ENCODE data around the gene SNCG. TPM values are rescaled to one million over a fixed set of nuclear protein-coding genes. Genes with fewer than 3 reads are reported as not detected.
A peak's percentile ranks its signal among the peaks of the same experiment; 100 is the strongest.

Gene SNCG
- total RNA-seq, 1 experiment from 2014 or later = 26.7 TPM

DNA sequence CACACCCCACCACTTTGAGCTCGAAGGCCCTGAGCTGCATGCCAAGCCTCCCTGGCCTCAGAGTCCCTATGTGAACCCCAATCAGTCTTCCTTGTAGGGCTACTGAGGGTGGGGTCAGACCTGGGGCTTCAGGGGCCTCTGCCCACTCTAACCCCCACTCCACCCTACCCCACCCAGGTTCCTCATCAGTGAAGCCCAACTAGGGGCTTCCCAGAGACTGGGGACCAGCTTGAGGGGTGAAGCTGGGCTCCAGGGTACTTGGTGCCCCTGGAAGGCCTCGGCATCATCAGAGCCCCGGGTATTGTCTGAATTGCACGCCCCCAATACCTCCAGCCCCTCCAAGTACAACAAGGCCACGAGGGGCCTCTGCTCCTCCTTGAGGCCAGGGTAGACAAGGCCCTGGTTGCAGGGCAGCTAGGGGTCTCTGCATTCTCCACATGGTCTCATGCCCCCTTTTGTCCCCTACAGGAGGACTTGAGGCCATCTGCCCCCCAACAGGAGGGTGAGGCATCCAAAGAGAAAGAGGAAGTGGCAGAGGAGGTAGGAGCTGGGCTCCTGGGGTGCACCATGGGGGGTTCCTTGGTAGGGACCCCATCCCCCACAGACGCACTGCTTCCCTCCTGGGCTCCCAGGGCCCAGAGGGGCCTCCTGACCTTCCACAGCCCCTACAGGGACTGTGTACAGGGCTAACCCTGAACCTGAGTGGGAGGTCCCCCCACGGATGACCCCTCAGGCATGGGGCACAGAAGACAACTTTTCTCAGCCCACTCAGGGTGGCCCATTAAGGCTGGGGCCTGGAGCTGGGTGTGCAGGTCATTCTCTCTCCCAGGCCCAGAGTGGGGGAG is 4.0 kb downstream of the SNCG start:
- DNase-seq = peak; percentile 31
- Histone ChIP-seq H3K36me3 (replicated peaks; ENCODE audit: control insufficient read depth, insufficient read depth, low read length) (no peaks in the 10 kb centered on the region), H3K27me3 (ENCODE audit: control insufficient read depth, insufficient read depth, low read length) (no peaks in the 10 kb centered on the region), H3K4me3 (ENCODE audit: insufficient read depth, low read depth, low read length) (no peak overlapping the region)

DNA sequence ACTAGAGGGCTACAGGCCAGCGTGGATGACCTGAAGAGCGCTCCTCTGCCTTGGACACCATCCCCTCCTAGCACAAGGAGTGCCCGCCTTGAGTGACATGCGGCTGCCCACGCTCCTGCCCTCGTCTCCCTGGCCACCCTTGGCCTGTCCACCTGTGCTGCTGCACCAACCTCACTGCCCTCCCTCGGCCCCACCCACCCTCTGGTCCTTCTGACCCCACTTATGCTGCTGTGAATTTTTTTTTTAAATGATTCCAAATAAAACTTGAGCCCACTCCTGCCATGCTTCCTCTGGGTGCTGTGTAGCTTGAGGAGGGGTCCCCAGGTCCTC is 4.5 kb downstream of the SNCG start:
- no peaks in the 10 kb centered on the region for H3K36me3 ChIP-seq (replicated peaks; ENCODE audit: control insufficient read depth, insufficient read depth, low read length)
- no peak overlapping the region for H3K4me3 ChIP-seq (ENCODE audit: insufficient read depth, low read depth, low read length)
- no peaks in the 10 kb centered on the region for H3K27me3 ChIP-seq (ENCODE audit: control insufficient read depth, insufficient read depth, low read length)
- no peak for DNase-seq

DNA sequence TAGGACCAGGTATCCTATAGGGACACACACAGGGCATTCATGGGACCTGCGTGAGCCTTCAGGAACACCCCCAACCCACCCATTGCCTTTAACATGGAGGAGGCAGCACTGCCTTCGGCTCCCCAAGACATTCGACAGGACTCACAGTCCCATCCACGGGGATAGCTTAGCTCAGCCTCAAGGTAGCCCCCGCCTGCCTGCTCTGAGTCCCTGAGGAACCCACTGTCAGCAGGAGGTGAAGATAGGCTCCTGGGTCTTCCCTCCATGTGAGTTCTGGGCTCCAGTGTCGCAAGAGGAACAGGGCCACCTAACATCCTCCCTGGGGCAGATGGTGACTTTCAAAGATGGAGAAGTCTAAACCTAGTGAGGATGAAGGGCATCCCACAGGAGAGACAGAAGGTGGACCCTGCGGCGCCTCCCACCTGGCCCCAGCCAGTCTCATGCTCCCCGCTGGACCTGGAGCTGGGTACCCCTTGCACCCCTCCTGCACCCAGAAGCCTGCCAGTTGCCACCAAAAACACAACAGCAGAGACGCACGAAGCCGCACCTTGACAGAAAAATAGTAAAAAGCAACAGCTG is 5.0 kb downstream of the SNCG start:
- DNase-seq = no peak
- H3K4me3 ChIP-seq (ENCODE audit: insufficient read depth, low read depth, low read length) = no peak overlapping the region
- no peaks in the 10 kb centered on the region for H3K36me3 ChIP-seq (replicated peaks; ENCODE audit: control insufficient read depth, insufficient read depth, low read length)

DNA sequence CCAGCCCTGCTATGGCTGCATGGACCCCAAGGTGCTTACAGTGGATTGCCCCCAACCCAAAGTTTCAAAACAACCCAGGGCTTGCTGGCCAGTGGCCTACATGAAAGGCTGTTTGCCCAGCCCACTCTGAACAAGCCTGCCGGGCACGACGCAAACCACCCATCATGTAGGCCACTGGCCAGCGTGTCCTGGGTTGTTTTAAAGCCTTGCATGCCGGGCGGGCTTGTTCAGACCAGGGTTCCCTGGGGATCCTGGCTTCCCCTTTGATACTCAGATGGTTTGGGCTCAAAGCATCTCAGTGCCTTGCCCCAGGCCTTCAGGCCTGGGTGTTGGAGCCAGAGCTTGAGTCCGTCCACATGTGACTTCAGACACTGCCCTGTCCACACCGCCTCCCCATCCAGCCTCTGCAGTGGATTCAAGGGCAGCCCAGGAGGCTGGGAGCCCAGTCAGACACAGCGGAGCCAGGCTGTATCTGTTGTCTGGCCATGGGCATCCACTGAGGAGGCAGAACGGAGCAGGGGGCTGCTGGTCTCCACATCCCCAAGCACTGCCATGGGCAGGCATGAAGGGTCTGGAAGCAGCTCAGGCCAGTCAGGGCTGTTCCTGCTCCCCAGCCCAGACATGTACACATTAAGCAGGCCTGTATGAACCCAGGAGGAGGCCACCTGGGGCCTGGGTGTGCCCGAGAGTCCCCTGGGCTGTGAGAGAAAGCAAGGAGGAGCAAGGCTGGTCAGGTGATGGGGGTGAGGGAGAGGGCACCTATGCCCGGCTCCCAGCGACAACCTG is 5.9 kb downstream of the SNCG start:
- Histone ChIP-seq H3K36me3 (replicated peaks; ENCODE audit: control insufficient read depth, insufficient read depth, low read length) (no peaks in the 10 kb centered on the region), H3K4me3 (ENCODE audit: insufficient read depth, low read depth, low read length) (no peak overlapping the region), H3K27me3 (ENCODE audit: control insufficient read depth, insufficient read depth, low read length) (no peaks in the 10 kb centered on the region)
- DNase-seq = peak; percentile 43

More for the DNA sequence above, 5.0 kb downstream of the SNCG start:
- no peaks in the 10 kb centered on the region for H3K27me3 ChIP-seq (ENCODE audit: control insufficient read depth, insufficient read depth, low read length)

DNA sequence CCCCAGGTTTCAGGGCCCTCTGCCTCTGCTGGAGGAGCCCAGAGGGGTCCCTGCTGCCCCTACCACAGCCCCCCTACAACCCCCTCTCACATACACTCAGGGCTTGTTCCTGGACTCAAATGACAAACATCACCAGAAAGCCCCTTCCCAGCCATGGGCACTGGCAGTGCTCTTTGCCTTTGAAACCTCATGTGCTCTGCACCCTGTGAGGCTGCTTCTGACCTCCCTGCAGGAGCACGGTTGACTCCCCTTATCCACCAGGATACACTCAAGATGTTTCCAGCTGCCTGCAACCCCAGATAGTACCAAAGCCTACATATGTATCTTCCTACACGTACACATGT is 6.4 kb downstream of the SNCG start:
- peak; percentile 29 for DNase-seq
- Histone ChIP-seq H3K27me3 (ENCODE audit: control insufficient read depth, insufficient read depth, low read length) (no peaks in the 10 kb centered on the region), H3K4me3 (ENCODE audit: insufficient read depth, low read depth, low read length) (no peak overlapping the region), H3K36me3 (replicated peaks; ENCODE audit: control insufficient read depth, insufficient read depth, low read length) (no peaks in the 10 kb centered on the region)

DNA sequence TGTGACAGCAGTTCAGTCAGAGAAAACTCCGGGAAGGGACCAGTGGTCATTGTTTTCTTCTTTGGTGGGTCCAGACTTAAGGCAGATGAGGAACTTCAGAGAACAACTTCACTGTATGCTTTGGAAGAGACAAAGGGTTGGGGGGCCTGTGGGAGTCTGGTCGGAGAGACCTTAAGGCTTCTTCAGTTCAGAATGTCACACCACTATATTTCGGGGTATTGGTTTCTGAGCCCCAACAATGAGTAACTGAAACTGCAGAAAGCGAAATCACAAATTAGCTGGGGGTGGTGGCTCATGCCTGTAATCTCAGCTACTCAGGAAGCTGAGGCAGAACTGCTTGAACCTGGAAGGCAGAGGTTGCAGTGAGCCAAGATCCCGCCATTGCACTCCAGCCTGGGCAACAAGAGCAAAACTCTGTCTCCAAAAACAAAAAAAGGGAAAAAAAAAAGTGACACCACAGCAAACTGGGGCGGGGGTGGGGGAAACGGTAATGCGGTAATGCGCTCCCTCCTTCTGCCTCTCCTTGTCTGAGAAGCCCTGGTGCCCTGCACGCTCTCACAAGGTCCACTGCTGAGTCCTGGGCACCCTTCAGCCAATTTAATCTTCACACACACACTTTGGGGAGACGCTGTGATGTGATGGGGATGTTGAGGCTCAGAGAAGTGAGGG is 7.7 kb downstream of the SNCG start:
- no peak for DNase-seq
- Histone ChIP-seq H3K4me3 (ENCODE audit: insufficient read depth, low read depth, low read length) (no peak overlapping the region), H3K36me3 (replicated peaks; ENCODE audit: control insufficient read depth, insufficient read depth, low read length) (no peaks in the 10 kb centered on the region), H3K27me3 (ENCODE audit: control insufficient read depth, insufficient read depth, low read length) (no peaks in the 10 kb centered on the region; the same call in 1 of the 2 replicates)

DNA sequence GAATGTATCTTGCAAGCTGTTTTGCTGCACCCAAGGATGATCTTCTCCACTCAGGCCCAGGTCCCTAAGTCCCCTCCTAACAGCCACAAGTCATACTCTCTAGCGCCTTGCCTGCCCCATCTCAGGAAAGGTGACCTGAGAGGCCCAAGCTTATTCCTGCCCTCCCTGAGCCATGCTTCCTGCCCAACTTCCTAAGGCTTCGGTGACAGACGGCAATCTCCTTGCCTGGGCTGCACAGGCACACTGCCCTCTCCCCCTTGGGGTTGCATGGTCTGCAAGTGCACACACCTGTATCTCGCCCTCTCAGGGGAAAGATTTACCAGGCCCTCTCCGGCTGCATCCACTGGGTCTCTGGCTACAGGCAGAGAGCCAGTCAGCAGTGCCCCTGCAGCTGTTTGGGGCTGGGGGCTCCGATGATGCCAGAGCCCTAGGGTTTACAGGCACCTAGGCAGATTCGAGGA is 9.1 kb downstream of the SNCG start:
- Histone ChIP-seq H3K27me3 (ENCODE audit: control insufficient read depth, insufficient read depth, low read length) (peaks cover 6% of the 10 kb centered on the region), H3K36me3 (replicated peaks; ENCODE audit: control insufficient read depth, insufficient read depth, low read length) (no peaks in the 10 kb centered on the region), H3K4me3 (ENCODE audit: insufficient read depth, low read depth, low read length) (no peak overlapping the region)
- DNase-seq = no peak

DNA sequence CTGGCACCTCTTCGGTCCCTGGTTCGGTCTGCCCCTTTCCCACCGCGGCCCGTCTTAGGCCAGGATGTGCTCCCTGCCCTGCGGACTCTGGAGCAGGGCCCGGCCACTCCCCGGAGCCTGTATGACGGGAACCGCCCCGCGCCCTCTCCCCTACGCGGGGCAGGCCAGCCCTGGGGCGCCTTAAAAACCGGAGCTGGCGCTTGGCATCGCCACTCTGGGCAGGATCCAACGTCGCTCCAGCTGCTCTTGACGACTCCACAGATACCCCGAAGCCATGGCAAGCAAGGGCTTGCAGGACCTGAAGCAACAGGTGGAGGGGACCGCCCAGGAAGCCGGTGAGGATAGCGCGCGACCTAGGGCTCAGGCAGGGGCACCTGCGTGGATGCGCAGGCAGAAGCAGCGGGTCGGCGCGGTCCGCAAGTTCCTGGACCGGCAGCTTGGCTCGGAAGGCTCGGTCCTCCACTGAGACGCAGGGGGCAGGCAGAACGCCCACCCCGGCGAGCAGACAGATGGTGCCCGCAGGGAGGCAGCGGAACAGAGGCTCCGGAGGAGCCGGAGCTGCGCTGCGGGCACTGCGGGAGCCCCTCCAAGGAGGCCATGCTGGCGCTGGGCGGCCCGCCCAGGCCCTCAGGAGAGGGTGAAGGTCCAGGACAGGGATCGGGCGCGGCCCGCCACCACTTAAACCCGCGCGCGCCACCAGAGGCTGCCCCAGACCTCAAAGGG is 10.0 kb downstream of the SNCG start, which contains the start of gene ADIRF:
ADIRF (plus strand) TSS at position 212 of the 723 bp plus-strand sequence; CDS start at position 275, 63 bp downstream.
- H3K4me3 ChIP-seq (ENCODE audit: insufficient read depth, low read depth, low read length) = no peak within 1 kb of the TSS
- DNase-seq = peak; percentile 50
- H3K36me3 ChIP-seq (replicated peaks; ENCODE audit: control insufficient read depth, insufficient read depth, low read length) = no peaks in the 10 kb centered on the region
- H3K27me3 ChIP-seq (ENCODE audit: control insufficient read depth, insufficient read depth, low read length) = peaks cover 12% of the 10 kb centered on the region

DNA sequence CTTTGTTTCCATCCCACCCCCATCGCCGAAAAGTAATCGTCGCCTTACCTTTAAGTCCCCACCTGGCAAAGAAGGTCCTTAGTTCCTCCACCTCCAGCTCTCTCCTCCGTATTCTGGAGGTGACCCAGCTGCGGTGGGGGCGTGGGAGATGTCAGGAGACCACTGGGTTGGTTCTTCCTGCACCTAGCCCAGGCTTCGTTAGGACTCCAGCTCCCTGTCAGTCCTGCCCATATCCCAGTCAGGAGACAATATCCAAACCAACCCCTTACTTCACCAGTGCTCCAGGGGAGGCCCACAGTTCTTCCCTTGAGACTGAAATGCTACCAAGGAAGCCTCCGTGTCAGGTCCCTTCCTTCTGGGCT is 10.6 kb downstream of the SNCG start:
- H3K36me3 ChIP-seq (replicated peaks; ENCODE audit: control insufficient read depth, insufficient read depth, low read length) = no peaks in the 10 kb centered on the region
- H3K27me3 ChIP-seq (ENCODE audit: control insufficient read depth, insufficient read depth, low read length) = peaks cover 12% of the 10 kb centered on the region
- no peak for DNase-seq
- no peak overlapping the region for H3K4me3 ChIP-seq (ENCODE audit: insufficient read depth, low read depth, low read length)

DNA sequence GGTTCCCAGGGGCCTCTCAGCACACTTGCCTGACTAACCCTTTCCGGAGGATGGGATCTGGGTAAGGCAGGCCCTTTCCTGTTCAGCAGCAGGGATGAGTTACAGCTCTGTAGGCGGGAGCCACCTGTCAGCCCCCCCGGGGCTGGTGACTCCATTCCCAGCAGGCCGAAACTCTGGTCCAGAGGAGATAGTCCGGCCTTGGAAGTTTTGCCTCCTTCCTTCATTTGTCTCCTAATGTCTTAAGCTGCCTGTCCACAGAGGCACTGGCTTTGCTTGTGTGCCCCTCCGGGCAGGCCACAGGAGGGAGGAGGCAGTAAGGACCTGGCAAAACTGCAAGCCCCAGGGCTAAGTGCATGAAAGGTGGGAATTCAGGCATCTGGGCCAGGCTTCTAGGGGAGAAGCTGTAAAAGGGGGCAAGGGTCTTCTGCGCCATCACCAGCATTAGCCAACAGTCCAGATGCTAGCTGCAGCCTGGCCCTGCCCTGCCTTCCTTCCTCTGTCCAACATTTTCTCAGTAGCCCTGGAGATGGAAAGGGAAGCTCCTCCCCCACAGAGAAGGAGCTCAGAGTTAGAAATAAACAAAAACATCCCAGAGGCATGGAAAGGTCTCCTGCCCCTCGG is 11.1 kb downstream of the SNCG start:
- DNase-seq = peak; percentile 36
- H3K27me3 ChIP-seq (ENCODE audit: control insufficient read depth, insufficient read depth, low read length) = peaks cover 12% of the 10 kb centered on the region
- H3K36me3 ChIP-seq (replicated peaks; ENCODE audit: control insufficient read depth, insufficient read depth, low read length) = no peaks in the 10 kb centered on the region
- no peak overlapping the region for H3K4me3 ChIP-seq (ENCODE audit: insufficient read depth, low read depth, low read length)

DNA sequence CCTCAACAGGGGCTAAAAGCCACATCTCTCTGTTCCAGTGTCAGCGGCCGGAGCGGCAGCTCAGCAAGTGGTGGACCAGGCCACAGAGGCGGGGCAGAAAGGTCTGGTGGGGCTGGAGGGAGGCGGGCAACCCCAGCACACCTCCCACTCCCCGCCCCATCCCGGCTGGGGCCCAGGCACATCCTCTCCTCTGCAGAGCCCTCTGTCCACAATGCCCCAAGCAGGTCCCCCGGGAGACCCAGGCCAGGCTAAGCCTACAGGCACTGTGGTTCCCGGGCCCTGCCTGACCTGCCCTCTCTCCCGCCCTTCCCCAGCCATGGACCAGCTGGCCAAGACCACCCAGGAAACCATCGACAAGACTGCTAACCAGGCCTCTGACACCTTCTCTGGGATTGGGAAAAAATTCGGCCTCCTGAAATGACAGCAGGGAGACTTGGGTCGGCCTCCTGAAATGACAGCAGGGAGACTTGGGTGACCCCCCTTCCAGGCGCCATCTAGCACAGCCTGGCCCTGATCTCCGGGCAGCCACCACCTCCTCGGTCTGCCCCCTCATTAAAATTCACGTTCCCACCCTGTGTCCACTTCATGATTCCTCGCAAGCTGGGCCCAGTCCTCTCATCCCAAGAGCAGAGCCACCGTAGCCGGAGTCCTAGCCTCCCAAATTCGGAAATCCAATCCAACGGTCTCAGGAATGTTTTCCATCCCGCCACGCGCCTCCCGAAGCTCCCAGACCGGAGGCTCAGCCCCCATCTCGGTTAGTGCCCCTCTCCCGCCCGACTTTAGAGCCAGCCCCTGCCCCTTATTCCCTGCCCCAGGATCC is 12.0 kb downstream of the SNCG start:
- H3K36me3 ChIP-seq (replicated peaks; ENCODE audit: control insufficient read depth, insufficient read depth, low read length) = no peaks in the 10 kb centered on the region
- peak overlapping the region; percentile 66 for H3K4me3 ChIP-seq (ENCODE audit: insufficient read depth, low read depth, low read length)
- peak; percentile 89 for DNase-seq
- peaks cover 12% of the 10 kb centered on the region for H3K27me3 ChIP-seq (ENCODE audit: control insufficient read depth, insufficient read depth, low read length)

DNA sequence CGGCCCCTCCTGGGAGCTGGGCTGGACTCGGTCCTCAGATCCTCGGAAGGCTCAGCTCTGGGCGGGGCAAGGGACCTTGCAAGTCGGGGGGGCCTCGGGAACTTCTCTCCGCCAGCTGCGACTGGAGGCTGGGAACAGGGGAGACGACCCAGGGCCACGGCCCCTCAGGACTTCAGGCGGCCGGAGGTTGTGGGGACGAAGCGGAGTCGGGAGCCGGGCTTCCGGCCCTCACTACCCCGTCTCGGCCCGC is 12.5 kb downstream of the SNCG start:
- H3K36me3 ChIP-seq (replicated peaks; ENCODE audit: control insufficient read depth, insufficient read depth, low read length) = no peaks in the 10 kb centered on the region
- DNase-seq = peak; percentile 88
- H3K4me3 ChIP-seq (ENCODE audit: insufficient read depth, low read depth, low read length) = peak overlapping the region; percentile 66
- peaks cover 12% of the 10 kb centered on the region for H3K27me3 ChIP-seq (ENCODE audit: control insufficient read depth, insufficient read depth, low read length)

DNA sequence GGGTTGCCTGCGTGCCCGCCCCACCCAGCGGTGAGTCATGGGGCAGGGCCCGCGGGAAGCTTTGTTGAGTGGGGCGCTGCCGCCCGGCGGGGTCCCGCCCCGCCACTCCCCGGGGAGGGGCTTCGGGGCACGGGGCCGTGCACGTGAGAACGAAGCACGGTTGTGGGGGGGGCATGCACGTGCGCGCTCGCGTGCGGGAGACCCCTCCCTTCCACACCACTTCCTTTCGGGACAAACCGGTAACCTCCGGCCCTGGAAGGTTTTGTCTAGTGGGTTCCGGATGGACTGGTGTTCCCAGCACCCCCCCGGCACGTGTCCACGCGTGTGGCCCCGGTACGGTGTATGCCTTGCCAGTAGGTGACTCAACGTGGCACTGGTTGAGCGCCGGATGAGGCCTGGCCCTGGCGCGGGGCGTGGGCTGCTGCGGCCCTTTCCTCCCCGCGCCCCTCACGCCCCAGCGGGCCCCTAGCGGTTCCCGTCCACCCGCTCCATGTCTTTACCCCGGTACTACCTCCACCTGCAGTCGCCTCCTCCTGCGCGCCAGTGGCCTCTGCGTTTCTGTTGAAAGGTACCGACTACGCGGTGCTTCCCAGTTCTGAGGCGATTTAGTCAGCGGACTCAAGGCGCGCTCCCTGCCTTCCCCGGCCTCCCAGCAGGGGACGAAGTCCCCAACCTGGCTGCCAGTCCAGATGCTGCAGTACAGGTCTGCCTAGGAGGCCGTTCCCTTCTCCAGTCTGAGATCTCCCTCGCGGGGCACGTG is 13.0 kb downstream of the SNCG start:
- DNase-seq = peak; percentile 85
- Histone ChIP-seq H3K4me3 (ENCODE audit: insufficient read depth, low read depth, low read length) (peak overlapping the region; percentile 66), H3K27me3 (ENCODE audit: control insufficient read depth, insufficient read depth, low read length) (peaks cover 12% of the 10 kb centered on the region), H3K36me3 (replicated peaks; ENCODE audit: control insufficient read depth, insufficient read depth, low read length) (no peaks in the 10 kb centered on the region)
